HG03135 (cell line): Measurements from ENCODE around the gene SVIL.
"Not testable (repeated sequence)": the region's sequence is repeated elsewhere in the genome, so short reads cannot be mapped to it uniquely, and the experiment has no call there.

ENCODE experiments used
- ATAC-seq: cut with Tn5 transposase; IDR thresholded peaks from one replicate; pipeline ENCODE4 v1.9.1; 2021; ENCODE audit warnings: mild to moderate bottlenecking, moderate library complexity; ENCODE audit not compliant: unreplicated experiment

Gene SVIL

GRCh38 chr10:29522918-29523317, 111.9 kb downstream of the SVIL start:
- no peak for ATAC-seq

- no peak for ATAC-seq
Measured at GRCh38 chr10:29522061-29522855, 112.5 kb downstream of the SVIL start.

- no peak for ATAC-seq
Measured at GRCh38 chr10:29519659-29520058, 115.1 kb downstream of the SVIL start.

- no peak for ATAC-seq
Measured at GRCh38 chr10:29517352-29517923, 117.3 kb downstream of the SVIL start.

GRCh38 chr10:29516309-29516932, 118.3 kb downstream of the SVIL start:
- ATAC-seq, result not testable (repeated sequence)

- ATAC-seq, result not testable (repeated sequence)
Measured at GRCh38 chr10:29515879-29516278, 118.9 kb downstream of the SVIL start.

GRCh38 chr10:29515104-29515503, 119.7 kb downstream of the SVIL start:
- not testable (repeated sequence) for ATAC-seq

GRCh38 chr10:29514306-29514705, 120.5 kb downstream of the SVIL start:
- ATAC-seq, result no peak

- ATAC-seq, result no peak
Measured at GRCh38 chr10:29512425-29512974, 122.3 kb downstream of the SVIL start.

GRCh38 chr10:29511806-29512205, 123.0 kb downstream of the SVIL start:
- ATAC-seq, result not testable (repeated sequence)

GRCh38 chr10:29510483-29511157, 124.2 kb downstream of the SVIL start:
- not testable (repeated sequence) for ATAC-seq

- ATAC-seq, result no peak
Measured at GRCh38 chr10:29508554-29509244, 126.1 kb downstream of the SVIL start.

- not testable (repeated sequence) for ATAC-seq
Measured at GRCh38 chr10:29507750-29508149, 127.0 kb downstream of the SVIL start.

- not testable (repeated sequence) for ATAC-seq
Measured at GRCh38 chr10:29506324-29506921, 128.3 kb downstream of the SVIL start.

GRCh38 chr10:29502351-29502750, 132.4 kb downstream of the SVIL start:
- ATAC-seq, result no peak

- no peak for ATAC-seq
Measured at GRCh38 chr10:29501692-29502091, 133.1 kb downstream of the SVIL start.

GRCh38 chr10:29499993-29500537, 134.7 kb downstream of the SVIL start:
- no peak for ATAC-seq

GRCh38 chr10:29496341-29497162, 138.2 kb downstream of the SVIL start:
- no peak for ATAC-seq

GRCh38 chr10:29495366-29495765, 139.4 kb downstream of the SVIL start:
- ATAC-seq, result no peak
